ENCODE results near the gene SYNE1.

DNA sequence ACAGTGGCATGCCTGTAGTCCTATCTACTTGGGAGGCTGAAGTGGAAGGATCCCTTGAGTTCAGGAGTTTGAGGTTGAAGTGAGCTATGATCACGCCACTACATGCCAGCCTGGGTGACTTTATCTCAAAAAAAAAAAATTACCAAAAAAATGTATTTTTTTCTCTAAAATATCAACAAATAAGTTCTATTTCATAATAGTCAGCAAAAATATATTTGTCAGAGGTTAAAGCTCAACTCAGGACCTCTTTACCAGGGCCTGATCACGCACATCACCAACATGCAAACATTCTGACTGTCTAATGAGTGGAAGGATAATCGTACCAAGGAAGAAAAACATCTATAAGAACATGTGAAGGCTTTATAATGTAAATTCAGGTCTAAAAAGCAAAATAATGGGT lies 387.0 kb downstream of the SYNE1 start:
- TF ChIP-seq, protein P1, sequence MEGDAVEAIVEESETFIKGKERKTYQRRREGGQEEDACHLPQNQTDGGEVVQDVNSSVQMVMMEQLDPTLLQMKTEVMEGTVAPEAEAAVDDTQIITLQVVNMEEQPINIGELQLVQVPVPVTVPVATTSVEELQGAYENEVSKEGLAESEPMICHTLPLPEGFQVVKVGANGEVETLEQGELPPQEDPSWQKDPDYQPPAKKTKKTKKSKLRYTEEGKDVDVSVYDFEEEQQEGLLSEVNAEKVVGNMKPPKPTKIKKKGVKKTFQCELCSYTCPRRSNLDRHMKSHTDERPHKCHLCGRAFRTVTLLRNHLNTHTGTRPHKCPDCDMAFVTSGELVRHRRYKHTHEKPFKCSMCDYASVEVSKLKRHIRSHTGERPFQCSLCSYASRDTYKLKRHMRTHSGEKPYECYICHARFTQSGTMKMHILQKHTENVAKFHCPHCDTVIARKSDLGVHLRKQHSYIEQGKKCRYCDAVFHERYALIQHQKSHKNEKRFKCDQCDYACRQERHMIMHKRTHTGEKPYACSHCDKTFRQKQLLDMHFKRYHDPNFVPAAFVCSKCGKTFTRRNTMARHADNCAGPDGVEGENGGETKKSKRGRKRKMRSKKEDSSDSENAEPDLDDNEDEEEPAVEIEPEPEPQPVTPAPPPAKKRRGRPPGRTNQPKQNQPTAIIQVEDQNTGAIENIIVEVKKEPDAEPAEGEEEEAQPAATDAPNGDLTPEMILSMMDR (IDR thresholded peaks at IDR 0.05): no peak
- no peak for TF ChIP-seq POLR2A (IDR thresholded peaks at IDR 0.05)

Measured in upper lobe of left lung (tissue), 4 donors.